Activated naive CD4-positive, alpha-beta T cell (primary cell): Measurements from ENCODE around the gene SNX25.
"Not testable (repeated sequence)": the region's sequence is repeated elsewhere in the genome, so short reads cannot be mapped to it uniquely, and the experiment has no call there.

Experiments
- DNase-seq, 4 experiments: peaks; one replicate each; lab custom pipeline; 2025; lab: John Stamatoyannopoulos, UW

SNX25 gene

DNA sequence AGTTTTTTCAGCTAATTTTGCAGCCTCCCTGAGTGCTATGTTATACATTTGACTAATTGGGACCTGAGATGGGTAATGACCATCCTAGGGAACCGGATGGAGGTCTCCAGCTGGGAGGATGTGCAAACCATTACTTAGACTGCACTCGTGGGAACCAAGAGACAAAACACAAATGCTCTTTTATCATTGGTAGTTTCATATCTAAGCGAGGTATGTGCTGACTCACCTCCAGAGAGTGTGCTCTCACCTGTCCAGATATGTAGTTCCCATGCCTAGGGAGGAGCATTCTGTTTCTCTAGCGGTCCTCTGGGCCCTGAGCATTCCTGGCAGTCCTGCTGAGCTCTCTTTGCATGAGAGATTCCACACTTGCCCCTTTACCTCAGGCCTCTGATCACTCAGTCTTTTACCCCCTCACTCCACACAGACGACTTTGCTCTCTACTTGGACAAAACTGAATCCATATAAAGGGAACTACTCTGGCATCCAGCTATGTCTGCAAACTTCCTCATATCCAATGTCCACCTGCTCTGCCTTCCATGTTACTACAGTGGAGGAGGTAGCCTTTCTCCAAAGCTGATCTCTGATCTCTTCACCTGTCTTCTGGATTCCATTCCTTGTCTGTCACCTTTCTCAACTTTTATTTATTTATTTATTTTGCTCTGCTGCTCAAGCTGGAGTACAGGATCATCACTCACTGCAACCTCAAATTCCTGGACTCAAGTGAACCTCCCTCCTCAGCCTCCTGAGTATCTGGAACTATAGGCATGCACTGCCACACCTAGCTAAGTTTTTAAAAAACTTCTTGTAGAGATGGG is 97.9 kb downstream of the SNX25 start:
- DNase-seq = no peak

DNA sequence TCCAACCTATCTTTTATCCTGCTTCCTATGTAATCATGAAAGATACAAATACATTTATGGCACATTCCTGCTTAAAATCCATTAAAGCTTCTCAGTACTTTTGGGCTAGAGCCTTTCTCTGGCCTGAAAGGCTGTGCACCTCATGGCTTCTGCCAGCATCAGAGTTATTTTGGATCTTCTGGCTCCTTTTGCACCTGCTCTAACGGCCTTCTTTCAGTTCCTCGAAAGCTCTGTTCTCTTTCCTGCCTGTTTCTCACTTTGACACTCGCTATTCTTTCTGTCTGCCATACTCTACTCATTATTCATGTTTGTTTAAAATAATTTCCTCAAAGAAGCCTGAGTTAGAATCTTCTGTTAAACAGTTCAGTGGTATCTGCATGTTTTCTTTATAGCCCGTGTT is 100.4 kb downstream of the SNX25 start:
- DNase-seq = no peak

DNA sequence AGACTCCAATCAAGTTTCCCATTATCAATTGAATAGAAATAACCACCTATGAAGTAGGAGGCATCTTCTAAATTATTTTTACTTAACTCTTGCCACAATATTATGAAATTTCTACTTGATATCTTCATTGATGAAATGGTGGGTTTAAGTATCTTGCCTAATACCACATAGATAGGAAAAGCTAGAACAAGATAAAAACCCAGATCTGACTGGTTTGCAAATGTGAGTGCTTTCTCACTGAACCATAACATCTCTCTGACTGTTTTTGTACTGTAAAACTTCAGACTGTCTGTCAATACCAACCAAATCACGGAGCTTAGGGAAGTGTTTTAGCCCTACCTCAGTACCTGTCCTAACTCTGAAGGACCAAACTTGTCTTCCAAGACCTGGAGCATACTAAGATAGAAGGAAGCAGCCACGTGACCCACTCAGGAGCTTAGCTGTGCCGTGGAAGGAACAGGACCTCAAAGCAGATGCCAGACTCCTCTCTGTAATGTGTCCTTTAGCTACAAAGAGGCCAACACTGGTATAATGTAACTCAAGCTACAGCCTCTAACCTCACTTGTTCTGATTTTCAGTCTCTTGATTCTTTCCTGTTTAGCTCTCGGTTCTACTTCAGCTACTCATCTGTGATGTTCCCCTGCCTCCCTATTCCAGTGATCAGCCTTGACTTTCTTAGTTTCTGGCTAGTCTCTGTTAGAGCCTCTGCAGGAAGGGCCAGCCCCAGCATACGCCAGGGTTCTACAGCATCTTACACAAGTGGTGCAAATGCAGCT is 101.9 kb downstream of the SNX25 start:
- DNase-seq = no peak

DNA sequence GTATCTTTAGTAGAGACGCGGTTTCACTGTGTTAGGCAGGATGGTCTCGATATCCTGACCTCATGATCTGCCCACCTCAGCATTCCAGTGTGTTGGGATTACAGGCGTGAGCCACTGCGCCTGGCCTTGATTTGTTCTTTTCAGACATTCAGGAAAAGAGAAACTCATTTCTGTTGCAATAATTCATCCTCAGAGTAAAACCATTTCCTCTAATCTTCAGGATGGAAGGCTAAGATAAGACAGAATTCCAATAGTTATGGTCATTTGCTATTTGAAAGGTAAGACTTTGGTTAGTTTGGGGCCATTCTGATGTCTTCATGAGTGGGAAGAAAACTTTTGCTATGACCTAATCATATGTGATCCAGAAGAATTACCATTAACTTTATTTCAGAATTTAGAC is 103.3 kb downstream of the SNX25 start:
- DNase-seq = no peak

DNA sequence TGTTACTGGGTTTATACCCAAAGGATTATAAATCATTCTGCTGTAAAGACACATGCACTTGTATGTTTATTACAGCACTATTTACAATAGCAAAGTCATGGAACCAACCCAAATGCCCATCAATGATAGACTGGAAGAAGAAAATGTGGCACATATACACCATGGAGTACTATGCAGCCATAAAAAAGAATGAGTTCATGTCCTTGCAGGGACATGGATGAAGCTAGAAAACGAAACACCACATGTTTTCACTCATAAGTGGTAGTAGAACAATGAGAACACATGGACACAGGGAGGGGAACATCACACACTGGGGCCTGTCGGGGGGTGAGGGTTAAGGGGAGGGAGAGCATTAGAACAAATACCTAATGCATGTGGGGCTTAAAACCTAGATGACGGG is 108.1 kb downstream of the SNX25 start:
- DNase-seq = not testable (repeated sequence)

DNA sequence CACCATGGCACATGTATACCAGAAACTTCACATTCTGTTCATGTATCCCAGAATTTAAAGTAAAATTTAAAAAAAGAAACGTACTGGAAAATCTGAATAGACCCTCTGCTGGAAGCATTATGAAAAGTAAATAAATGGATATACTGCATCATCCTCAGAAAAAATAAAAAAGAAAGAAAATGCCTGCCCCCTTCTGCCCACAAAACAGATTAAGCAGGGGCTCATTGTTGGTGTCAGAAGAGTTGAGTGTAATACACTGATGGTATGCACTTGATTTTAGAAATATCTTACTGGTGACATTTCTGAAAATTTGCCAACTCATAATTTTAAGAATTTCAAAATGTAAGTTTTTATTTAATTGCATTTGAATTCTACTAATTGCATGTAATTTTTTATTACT is 108.5 kb downstream of the SNX25 start:
- no peak for DNase-seq

DNA sequence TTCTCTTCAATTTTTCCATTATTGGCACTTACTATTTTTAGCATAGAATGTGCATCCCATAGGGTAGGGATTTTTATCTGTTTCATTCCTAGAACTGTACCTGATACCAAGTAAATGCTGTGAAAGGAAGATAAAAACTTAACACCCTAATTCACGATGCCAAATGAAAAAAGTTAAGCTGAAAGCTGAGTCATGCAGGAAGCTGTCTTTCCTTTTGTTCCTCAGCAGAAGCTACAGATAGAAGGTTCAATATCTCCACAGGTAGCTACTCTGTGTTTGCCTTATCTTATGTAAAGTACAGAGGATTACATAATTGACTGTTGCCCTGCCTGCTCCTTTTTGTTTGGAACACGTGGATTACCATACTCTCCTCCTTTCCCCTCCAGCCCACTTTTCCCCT is 109.3 kb downstream of the SNX25 start:
- DNase-seq = no peak

DNA sequence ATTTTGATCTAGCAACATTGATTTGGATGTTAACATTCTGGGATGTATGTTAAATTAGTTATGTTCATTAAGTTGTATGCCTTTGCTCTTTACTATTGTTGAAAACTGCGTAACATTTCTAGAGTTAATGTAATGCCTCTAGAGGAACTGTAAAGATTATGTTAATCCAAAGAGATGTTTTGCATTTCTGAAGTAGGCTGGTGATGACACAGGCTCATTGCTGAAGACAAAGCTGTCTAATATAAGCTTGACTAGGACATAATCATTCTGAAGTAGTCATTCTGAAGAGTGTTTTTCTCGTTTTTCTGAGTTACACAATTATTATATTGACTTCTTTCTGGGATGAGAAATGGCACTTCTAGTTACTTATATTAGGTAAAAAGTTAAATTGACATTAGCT is 113.4 kb downstream of the SNX25 start:
- no peak for DNase-seq

DNA sequence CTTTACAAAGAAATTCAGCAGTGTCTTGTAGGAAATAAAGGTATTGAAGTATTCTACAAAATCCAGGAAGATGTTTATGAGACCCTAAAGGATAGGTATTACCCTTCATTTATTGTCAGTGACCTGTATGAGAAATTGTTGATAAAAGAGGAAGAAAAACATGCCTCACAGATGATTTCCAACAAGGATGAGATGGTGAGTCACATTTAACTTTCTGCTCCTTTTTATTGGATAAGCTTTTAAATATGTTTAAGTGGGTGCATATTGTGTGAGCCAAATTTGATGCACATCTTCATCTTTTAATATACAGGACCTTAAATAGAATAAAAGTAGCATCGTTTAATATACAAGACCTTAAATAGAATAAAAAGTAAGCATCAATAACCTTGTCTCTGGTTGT is 114.2 kb downstream of the SNX25 start:
- no peak for DNase-seq

DNA sequence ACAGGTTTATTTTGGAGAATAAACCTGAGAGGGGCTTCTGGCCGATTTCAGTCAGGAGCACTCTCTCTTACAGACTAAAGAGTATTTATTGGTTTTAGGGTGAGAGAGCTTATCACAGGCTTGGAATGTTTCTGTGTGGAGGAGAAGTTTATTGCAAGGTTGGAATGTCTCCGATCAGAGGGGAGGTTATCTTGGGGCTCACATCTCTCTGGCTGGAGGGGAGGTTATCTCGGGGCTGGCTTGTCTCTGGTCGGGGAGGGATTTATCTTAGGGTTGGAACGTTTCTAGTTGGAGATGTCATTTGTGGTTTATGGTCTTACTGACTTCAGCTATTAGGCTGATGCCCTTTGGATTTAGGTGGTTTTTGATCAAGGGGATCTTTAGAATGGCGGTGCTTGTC is 115.0 kb downstream of the SNX25 start:
- not testable (repeated sequence) for DNase-seq

DNA sequence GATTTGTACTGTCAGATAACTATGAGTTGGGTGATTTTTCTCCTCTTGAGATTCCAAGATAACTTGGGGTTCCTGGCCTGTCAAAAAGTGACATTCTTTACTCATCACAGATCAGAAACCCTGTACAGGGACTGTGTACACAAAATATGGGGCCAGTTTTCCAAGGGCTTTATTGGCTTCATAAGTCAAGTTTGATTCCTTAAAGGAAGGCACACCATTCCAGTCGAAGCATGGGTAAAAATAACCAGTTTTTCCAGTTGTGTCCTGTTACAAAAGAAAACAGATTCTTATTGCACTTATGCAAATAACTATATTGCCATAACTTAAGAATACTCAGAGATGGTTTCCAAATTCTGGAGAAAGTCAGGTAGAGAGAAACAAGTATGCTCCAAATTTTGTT is 116.3 kb downstream of the SNX25 start:
- DNase-seq = not testable (repeated sequence)

DNA sequence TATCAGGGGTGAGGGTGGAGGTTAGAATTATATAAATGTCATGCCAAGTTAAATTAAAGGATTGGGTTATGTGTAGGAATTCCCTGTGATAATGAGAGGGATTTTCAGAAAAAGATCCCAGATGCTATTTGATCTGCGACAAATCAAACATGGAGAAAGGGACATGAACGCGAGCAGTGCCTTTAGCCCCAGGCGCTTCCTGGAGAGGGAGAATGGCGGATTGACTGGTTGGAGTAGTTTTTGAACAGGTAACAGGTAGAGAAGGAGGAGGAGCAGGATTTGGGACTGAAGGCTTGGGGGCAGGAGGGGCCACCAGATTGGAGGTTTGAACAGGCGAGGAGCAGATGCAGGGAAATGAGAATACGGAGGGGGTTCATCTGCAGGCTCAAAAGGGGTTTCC is 119.2 kb downstream of the SNX25 start:
- no peak for DNase-seq

DNA sequence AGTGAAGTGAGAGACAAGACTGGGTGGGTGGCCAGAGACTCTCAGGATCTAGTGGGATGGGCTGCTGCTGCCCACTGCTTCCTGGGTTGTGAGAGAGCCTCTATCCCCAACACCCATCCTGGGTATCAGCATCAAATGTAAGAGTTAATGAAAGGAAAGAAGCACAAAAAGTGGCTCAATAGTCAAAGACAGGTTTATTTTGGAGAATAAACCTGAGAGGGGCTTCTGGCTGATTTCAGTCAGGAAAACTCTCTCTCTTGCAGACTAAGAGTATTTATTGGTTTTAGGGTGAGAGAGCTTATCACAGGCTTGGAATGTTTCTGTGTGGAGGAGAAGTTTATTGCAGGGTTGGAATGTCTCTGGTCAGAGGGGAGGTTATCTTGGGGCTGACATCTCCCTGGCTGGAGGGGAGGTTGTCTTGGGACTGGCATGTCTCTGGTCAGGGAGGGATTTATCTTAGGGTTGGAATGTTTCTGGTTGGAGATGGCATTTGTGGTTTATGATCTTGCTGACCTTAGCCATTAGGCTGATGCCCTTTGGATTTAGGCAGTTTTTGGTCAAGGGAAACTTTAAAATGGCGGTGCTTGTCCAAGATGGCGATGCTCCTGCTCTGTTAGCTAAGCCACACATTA is 120.6 kb downstream of the SNX25 start:
- DNase-seq = not testable (repeated sequence)

DNA sequence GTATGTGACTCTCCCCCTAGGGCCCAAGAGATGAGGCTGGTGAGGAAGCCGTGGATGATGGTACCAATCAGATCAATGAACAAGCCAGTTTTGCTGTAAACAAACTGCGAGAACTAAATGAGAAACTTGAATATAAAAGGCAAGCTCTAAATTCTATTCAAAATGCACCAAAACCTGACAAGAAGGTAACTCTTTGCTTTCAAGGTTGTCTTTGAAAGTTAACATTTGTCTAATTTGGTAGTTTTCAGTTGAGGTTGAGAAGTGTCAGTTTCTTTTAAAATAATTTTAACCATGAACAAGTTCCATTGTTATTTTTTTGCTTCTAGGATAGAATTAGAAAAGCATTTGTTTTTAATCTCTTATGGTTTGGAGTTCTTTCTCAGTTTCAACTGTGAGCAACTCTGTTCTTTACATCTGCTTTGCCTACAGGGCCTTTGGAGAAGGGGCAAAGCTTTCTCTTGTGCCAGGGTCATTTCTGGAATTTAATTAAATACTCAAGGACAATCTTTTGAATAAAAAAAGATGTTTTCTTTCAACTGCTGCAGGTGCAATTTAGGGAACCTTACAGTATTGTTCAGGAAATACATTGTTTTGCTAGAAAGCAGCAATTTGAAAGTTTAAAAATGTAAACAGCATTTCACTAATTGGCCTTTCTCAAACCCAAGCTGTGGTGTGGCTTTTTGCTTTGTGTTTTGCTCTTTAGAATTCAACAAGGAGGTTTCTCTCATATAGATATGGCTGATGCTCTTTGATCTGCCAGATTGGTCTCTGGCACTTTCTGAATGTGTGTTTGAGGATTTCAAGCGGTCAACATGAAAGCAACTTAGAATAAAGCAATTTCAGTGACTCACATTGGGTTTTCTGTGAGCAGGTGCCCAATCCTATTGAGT is 123.4 kb downstream of the SNX25 start:
- no peak for DNase-seq

DNA sequence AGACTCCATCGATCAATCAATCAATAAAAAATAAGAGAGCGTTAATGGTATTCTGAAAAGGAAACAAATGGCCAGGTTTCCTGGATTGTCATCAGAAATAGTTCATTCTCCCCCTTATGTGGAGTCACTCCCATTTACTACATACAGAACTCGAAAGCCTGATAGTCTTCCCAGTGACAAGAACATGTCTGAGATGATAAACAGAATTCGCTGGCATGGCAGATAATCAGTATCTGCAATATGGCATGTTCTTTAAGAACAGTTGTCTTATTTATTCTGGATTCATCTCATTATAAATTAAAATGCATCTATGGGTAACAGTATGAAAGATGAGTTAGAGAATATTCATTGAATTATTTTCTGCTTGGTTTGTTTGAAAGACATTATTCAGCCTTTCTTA is 124.9 kb downstream of the SNX25 start:
- DNase-seq = no peak

DNA sequence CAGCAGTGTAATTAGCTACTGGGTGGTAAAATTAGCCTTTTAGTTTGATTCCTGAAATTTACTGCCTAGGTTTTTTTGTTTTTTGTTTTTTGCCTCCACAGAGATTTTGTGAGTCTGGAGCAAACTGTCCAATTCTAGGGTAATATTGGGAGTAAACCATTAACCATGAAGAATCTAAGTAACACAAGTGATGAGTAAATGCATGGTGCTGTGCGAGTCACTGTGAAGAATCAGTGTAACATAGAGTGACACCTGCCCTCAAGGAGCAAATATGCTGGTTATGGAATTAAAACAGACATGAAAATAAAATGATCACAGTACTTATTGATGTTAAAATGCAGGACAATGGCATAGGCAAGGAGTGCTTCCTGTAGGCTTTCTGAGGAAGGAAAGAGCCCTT is 126.2 kb downstream of the SNX25 start:
- no peak for DNase-seq

DNA sequence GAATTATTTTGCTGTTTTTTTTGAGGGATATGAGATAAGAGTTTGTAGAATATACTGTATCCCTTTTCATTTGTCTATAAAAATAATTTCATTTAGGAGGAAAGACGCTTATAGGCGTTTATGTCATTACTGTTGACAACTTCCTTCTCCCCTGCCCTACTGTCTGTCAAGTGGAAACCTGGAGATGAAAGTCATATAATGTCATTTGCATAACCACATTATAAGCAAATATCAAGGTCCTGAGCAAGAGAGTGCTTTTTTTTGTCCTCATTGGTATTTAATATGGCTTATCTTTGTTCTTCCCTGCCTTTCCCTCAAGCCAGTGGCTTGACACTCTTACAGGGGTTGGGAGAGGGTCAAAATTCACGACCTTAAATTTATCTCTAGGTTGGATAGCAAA is 130.5 kb downstream of the SNX25 start:
- no peak for DNase-seq

DNA sequence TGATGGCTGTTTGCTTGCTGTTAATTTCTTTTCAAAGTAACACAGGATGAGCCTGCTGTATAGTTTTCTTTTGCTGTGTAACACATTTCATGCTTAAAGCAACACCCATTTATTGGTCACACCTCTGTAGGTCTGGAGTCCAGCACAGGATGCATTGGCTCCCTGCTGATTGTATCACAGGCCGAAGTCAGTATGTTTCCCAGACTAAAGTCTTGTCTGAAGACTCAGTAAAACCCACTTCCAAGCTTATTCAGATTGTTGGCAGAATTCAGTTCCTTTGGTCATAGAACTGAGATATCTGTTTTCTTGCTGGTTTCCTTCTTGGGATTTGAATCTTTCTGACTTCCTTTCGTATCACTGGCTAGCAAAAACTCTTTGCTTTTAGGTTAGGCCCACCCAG is 132.0 kb downstream of the SNX25 start:
- no peak for DNase-seq

DNA sequence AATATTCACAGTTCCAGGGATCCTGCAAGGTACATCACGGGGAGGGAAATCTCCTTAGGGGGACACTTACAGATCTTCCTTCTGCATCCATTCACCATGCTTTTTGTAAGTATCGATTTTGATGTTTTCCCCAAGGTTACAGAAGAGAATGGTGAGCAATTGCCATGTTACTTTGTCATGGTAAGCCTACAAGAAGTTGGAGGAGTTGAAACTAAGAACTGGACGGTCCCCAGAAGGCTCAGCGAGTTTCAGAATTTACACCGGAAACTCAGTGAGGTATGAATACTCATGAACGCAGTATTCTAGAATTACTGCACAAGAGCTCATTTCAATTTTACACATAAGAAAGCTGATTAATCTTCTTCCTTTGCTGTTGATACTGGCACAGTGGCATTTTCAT is 132.4 kb downstream of the SNX25 start:
- DNase-seq = no peak

DNA sequence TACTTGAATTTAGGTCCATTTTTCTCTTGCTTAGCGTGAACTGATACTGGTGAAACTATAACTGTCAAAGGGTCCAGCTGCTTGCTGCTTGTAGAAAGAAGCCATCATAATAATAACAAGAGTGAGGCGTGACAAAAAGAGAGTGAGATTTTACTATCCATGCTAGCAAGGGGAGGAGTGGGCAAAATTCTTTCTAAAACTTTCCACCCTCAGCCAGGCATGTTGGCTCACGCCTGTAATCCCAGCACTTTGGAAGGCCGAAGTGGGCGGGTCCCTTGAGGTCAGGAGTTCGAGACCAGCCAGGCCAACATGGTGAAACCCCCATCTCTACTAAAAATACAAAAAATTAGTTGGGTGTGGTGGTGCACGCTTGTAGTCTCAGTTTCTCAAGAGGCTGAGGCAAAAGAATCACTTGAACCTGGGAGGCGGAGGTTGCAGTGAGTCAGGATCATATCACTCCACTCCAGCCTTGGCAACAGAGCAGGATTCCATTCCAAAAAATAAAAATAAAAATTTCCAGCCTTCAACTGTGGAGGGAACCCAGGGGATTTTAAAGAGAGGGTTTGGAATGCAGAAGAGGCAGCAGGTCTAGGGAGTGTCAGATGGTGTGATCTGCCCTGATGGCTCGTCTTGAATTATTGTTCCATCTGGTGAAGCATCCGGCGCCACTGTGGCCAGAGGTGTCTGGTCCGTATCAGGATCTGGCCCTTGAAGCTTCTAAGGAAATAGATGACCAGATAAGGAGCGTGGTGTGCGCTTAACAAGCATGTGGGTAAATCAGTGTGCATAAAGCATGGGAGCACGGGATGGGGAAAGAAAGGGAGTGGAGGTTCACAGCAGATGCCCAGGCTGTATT is 134.6 kb downstream of the SNX25 start:
- DNase-seq = no peak
